Thoracic aorta (tissue), 2 donors: ENCODE results near the gene CFAP251. TPM values are rescaled to one million over a fixed set of nuclear protein-coding genes. Genes with fewer than 3 reads are reported as not detected.

Experiments used
- ATAC-seq: fragments of 150-250 bp; one replicate; pipeline ENCODE4 v1.8.0; 2017; ENCODE audit warnings: low read depth; ENCODE audit not compliant: insufficient number of reproducible peaks, low FRiP score
- DNase-seq: peaks from one replicate; pipeline ENCODE4 v3.0.0-alpha.2; 2020; ENCODE audit warnings: low spot score
- H3K27ac ChIP-seq, 2 donors: fragments of 200-600 bp; sonication (generic); 1 replicate in 1 of 2; 2 replicates in 1 of 2; pipeline ENCODE4 v1.5.1; 2016; ENCODE audit warnings: mild to moderate bottlenecking in 2 of 2, moderate library complexity in 2 of 2
- H3K27me3 ChIP-seq: fragments of 200-600 bp; sonication (generic); replicated peaks from 2 replicates; pipeline ENCODE4 v1.6.0; 2016; ENCODE audit warnings: mild to moderate bottlenecking; ENCODE audit not compliant: insufficient read depth
- H3K36me3 ChIP-seq: fragments of 200-600 bp; sonication (generic); one replicate; pipeline ENCODE4 v1.5.1; 2016
- H3K4me1 ChIP-seq, 2 donors: fragments of 200-600 bp; sonication (generic); 1 replicate in 1 of 2; 2 replicates in 1 of 2; pipeline versions ENCODE4 v1.5.1 to v1.6.0; 2016; ENCODE audit warnings: low read depth in 2 of 2, mild to moderate bottlenecking in 1 of 2; ENCODE audit not compliant: control insufficient read depth in 1 of 2
- H3K4me3 ChIP-seq: fragments of 200-600 bp; sonication (generic); 2 replicates; pipeline ENCODE4 v1.5.1; 2016; ENCODE audit warnings: mild to moderate bottlenecking
- H3K9me3 ChIP-seq: fragments of 200-600 bp; sonication (generic); 2 replicates; pipeline ENCODE4 v1.5.1; 2016
- CTCF ChIP-seq: fragments of 200-600 bp; sonication (generic); IDR thresholded peaks from one replicate; pipeline ENCODE4 v1.5.1; 2019; ENCODE audit warnings: antibody characterized with exemption
- total RNA-seq, 2 donors: library from RNA; depleted of rRNA; stranded (reverse); fragments of >200 nt; gene quantifications; one replicate each; pipeline versions ENCODE4 v1.1.0 to v1.2.3, GENCODE V29; 2016

Gene CFAP251
- total RNA-seq, 2 donors from 2014 or later: 3.4 to 6.9 TPM

GRCh38 chr12:121996050-121996944 is 77.9 kb downstream of the CFAP251 start:
- ATAC-seq: no peak

GRCh38 chr12:121996945-121997612 is 78.7 kb downstream of the CFAP251 start:
- Histone ChIP-seq H3K4me3 (peak overlapping the region; percentile 7), H3K9me3 (peaks cover 3% of the 10 kb centered on the region), H3K4me1 (peaks cover 9 to 15% of the 10 kb centered on the region in 2 donors), H3K36me3 (no peaks in the 10 kb centered on the region), H3K27me3 (no peaks in the 10 kb centered on the region), H3K27ac (no peak overlapping the region)
- TF ChIP-seq CTCF: no peak
- ATAC-seq (no peak), DNase-seq (no peak)

More at GRCh38 chr12:121996050-121996944, 77.9 kb downstream of the CFAP251 start:
- Histone ChIP-seq H3K27ac (no peak overlapping the region), H3K4me1 (peaks cover 9 to 15% of the 10 kb centered on the region in 2 donors), H3K9me3 (peaks cover 3% of the 10 kb centered on the region), H3K27me3 (no peaks in the 10 kb centered on the region), H3K36me3 (no peaks in the 10 kb centered on the region), H3K4me3 (peak overlapping the region; percentile 7)
- DNase-seq: no peak
- TF ChIP-seq CTCF: no peak

DNA sequence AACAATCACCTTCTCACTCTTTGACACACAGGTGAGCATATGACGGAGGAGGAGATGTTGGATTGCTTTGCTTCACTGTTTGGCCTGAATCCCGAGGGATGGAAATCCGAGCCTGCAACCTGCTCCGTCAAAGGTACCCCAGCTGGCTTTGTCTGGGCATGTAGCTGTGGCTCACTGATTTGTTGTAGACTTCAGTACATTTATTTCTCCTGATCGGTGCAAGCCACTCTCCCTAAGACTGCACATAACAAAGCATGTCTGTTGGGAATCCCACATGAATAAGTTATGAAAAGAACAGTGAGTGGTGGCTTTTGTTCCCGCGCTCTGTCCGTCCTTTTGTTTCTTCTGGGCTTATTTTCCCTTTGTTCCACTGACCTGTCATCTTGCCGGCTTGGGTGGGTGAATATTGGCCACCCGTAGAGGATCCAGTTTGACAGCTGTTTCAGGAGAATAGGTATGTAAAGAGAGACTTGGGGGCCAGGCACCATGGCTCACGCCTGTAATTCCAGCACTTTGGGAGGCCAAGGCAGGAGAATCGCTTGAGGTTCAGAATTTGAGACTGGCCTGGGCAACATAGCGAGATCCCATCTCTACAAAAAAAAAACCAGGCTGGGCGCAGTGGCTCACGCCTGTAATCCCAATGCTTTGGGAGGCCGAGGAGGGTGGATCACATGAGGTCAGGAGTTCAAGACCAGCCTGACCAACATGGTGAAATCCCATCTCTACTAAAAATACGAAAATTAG is 83.2 kb downstream of the CFAP251 start:
- Histone ChIP-seq H3K27me3 (no peaks in the 10 kb centered on the region), H3K4me3 (no peak overlapping the region), H3K9me3 (peaks cover 3% of the 10 kb centered on the region), H3K4me1 (peaks cover 23 to 38% of the 10 kb centered on the region in 2 donors), H3K36me3 (no peaks in the 10 kb centered on the region), H3K27ac (no peak overlapping the region)
- DNase-seq: no peak
- no peak for ATAC-seq
- TF ChIP-seq CTCF: no peak

GRCh38 chr12:122003651-122004611 is 85.5 kb downstream of the CFAP251 start:
- H3K4me3 ChIP-seq: peak overlapping the region; percentile 35
- ATAC-seq (no peak), DNase-seq (no peak)
- H3K36me3 ChIP-seq: no peaks in the 10 kb centered on the region
- peaks cover 19 to 32% of the 10 kb centered on the region in 2 donors for H3K4me1 ChIP-seq
- TF ChIP-seq CTCF: no peak
- H3K27me3 ChIP-seq: no peaks in the 10 kb centered on the region
- peak overlapping the region; percentile 87 to 95 for H3K27ac ChIP-seq
- peaks cover 3% of the 10 kb centered on the region for H3K9me3 ChIP-seq
